Measurements from ENCODE around the gene UBE2I.
A peak's percentile ranks its signal among the peaks of the same experiment; 100 is the strongest.

Gene UBE2I

GRCh38 chr16:1371054-1371978 lies 61.9 kb downstream of the UBE2I start:
- no peak overlapping the region for H3K4me3 ChIP-seq (ENCODE audit: insufficient read length, low read depth)
- H3K36me3 ChIP-seq (ENCODE audit: insufficient read depth, insufficient read length, low read length), result peaks cover 62% of the 10 kb centered on the region
- no peak overlapping the region for H3K9ac ChIP-seq (ENCODE audit: insufficient read length, low read depth)
- no peak for DNase-seq (ENCODE audit: low read depth, low spot score)
- H3K4me1 ChIP-seq (ENCODE audit: insufficient read depth, insufficient read length), result peaks cover 14% of the 10 kb centered on the region
- no peaks in the 10 kb centered on the region for H3K27me3 ChIP-seq (ENCODE audit: insufficient read depth, insufficient read length)
- no peak for TF ChIP-seq SUZ12 (IDR thresholded peaks at IDR 0.05; ENCODE audit: extremely low read depth, insufficient read depth, insufficient read length)
- no peak for TF ChIP-seq YY1 (IDR thresholded peaks at IDR 0.05; ENCODE audit: insufficient read depth, insufficient read length)
- no peak for TF ChIP-seq ZNF274 (IDR thresholded peaks at IDR 0.05; ENCODE audit: low read depth, low read length)
- no peaks in the 10 kb centered on the region for H3K9me3 ChIP-seq (ENCODE audit: insufficient read depth, low read length)

- Histone ChIP-seq H3K36me3 (ENCODE audit: insufficient read depth, insufficient read length, low read length) (peaks cover 59% of the 10 kb centered on the region), H3K9me3 (ENCODE audit: insufficient read depth, low read length) (no peaks in the 10 kb centered on the region), H3K27me3 (ENCODE audit: insufficient read depth, insufficient read length) (no peaks in the 10 kb centered on the region), H3K4me1 (ENCODE audit: insufficient read depth, insufficient read length) (peaks cover 17% of the 10 kb centered on the region), H3K9ac (ENCODE audit: insufficient read length, low read depth) (no peak overlapping the region), H3K4me3 (ENCODE audit: insufficient read length, low read depth) (no peak overlapping the region)
- no peak for DNase-seq (ENCODE audit: low read depth, low spot score)
- TF ChIP-seq YY1 (IDR thresholded peaks at IDR 0.05; ENCODE audit: insufficient read depth, insufficient read length), result no peak
Observed at GRCh38 chr16:1372292-1372950, 63.0 kb downstream of the UBE2I start.

DNA sequence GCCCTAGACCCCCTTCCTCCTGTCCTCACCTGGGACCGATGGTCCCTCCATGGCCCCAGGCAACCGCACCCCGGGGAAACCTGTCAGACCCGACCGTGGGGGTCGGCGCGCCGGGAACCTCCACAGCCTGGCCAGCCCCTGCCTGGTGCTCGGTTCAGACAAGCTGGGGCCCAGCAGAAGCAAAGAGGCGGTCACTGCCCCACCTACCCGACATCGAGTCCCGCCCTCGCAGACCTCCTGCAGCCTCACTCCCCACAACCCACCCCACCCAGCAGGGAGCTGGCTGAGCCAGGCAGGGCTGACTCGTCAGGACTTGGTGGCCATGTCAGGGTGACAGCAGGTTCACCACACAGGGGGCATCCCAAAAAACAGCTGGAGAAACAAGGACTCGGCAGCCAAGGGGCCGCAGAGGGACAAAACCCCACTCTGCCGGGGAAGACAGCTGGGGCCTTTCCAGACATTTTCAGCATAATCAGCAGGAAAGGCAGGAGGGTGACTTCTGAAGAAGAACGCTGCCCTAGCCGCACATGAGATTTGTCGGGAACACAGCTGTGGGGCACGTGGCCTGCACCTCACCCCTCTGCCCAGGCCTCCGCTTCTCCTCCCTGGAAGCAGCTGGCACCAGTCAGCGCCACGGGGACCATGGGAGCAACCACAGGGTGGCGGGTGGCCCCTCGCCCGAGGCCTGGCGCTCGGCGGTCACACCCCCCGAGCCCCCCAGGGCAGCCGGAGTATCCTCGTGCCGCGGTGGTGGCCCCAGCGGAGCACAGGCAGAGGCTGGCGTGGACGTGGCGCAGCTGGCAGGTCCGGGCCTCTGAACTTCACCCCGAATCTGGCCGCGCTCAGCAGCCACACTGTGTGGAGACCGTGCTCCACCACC lies 65.2 kb downstream of the UBE2I start:
- peaks cover 56% of the 10 kb centered on the region for H3K36me3 ChIP-seq (ENCODE audit: insufficient read depth, insufficient read length, low read length)
- no peak for DNase-seq (ENCODE audit: low read depth, low spot score)
- no peak overlapping the region for H3K4me3 ChIP-seq (ENCODE audit: insufficient read length, low read depth)
- TF ChIP-seq SUZ12 (IDR thresholded peaks at IDR 0.05; ENCODE audit: extremely low read depth, insufficient read depth, insufficient read length) (no peak), ZNF274 (IDR thresholded peaks at IDR 0.05; ENCODE audit: low read depth, low read length) (no peak), YY1 (IDR thresholded peaks at IDR 0.05; ENCODE audit: insufficient read depth, insufficient read length) (no peak)
- H3K27me3 ChIP-seq (ENCODE audit: insufficient read depth, insufficient read length), result peaks cover 3% of the 10 kb centered on the region
- H3K9me3 ChIP-seq (ENCODE audit: insufficient read depth, low read length), result no peaks in the 10 kb centered on the region
- peaks cover 26% of the 10 kb centered on the region for H3K4me1 ChIP-seq (ENCODE audit: insufficient read depth, insufficient read length)
- peak overlapping the region; percentile 17 for H3K9ac ChIP-seq (ENCODE audit: insufficient read length, low read depth)

- TF ChIP-seq SUZ12 (IDR thresholded peaks at IDR 0.05; ENCODE audit: extremely low read depth, insufficient read depth, insufficient read length) (no peak), ZNF274 (IDR thresholded peaks at IDR 0.05; ENCODE audit: low read depth, low read length) (no peak), YY1 (IDR thresholded peaks at IDR 0.05; ENCODE audit: insufficient read depth, insufficient read length) (no peak)
- Histone ChIP-seq H3K36me3 (ENCODE audit: insufficient read depth, insufficient read length, low read length) (peaks cover 50% of the 10 kb centered on the region), H3K4me3 (ENCODE audit: insufficient read length, low read depth) (no peak overlapping the region), H3K4me1 (ENCODE audit: insufficient read depth, insufficient read length) (peaks cover 26% of the 10 kb centered on the region), H3K9ac (ENCODE audit: insufficient read length, low read depth) (peak overlapping the region; percentile 8), H3K27me3 (ENCODE audit: insufficient read depth, insufficient read length) (peaks cover 3% of the 10 kb centered on the region), H3K9me3 (ENCODE audit: insufficient read depth, low read length) (no peaks in the 10 kb centered on the region)
- DNase-seq (ENCODE audit: low read depth, low spot score), result no peak
Observed at GRCh38 chr16:1375298-1375640, 65.8 kb downstream of the UBE2I start.

- H3K36me3 ChIP-seq (ENCODE audit: insufficient read depth, insufficient read length, low read length), result peaks cover 47% of the 10 kb centered on the region
- TF ChIP-seq YY1 (IDR thresholded peaks at IDR 0.05; ENCODE audit: insufficient read depth, insufficient read length), result no peak
- no peak for TF ChIP-seq SUZ12 (IDR thresholded peaks at IDR 0.05; ENCODE audit: extremely low read depth, insufficient read depth, insufficient read length)
- TF ChIP-seq ZNF274 (IDR thresholded peaks at IDR 0.05; ENCODE audit: low read depth, low read length), result no peak
- peaks cover 26% of the 10 kb centered on the region for H3K4me1 ChIP-seq (ENCODE audit: insufficient read depth, insufficient read length)
- H3K4me3 ChIP-seq (ENCODE audit: insufficient read length, low read depth), result no peak overlapping the region
- no peak for DNase-seq (ENCODE audit: low read depth, low spot score)
- peak overlapping the region; percentile 8 for H3K9ac ChIP-seq (ENCODE audit: insufficient read length, low read depth)
- peaks cover 3% of the 10 kb centered on the region for H3K27me3 ChIP-seq (ENCODE audit: insufficient read depth, insufficient read length)
- H3K9me3 ChIP-seq (ENCODE audit: insufficient read depth, low read length), result no peaks in the 10 kb centered on the region
Observed at GRCh38 chr16:1375741-1376410, 66.4 kb downstream of the UBE2I start.
